Prostate gland (tissue), 2 donors: ENCODE results near the gene TOB2. TPM values are rescaled to one million over a fixed set of nuclear protein-coding genes. Genes with fewer than 3 reads are reported as not detected.

Experiments
- total RNA-seq, 2 donors: library from RNA; depleted of rRNA; stranded (reverse); fragments of >200 nt; gene quantifications; one replicate each; pipeline ENCODE4 v1.1.0, GENCODE V29; 2016

The TOB2 gene
- total RNA-seq, 2 donors from 2014 or later = 56.7 to 80.8 TPM

Other genes starting within 250 kb of the TOB2 start
- 10 to 100 TPM; 25.4 to 37.7 TPM for gene L3MBTL2, start 241.5 kb downstream of the TOB2 start, total RNA-seq
- gene CHADL, start 205.9 kb downstream of the TOB2 start, total RNA-seq = 10 to 100 TPM in 1 of 2 donors, 1 to 10 TPM in 1; 8.2 to 19.0 TPM
- 100 to 1,000 TPM in 1 of 2 donors, 10 to 100 TPM in 1; 47.8 to 127 TPM for gene RANGAP1, start 160.6 kb downstream of the TOB2 start, total RNA-seq
- gene ZC3H7B, start 145.3 kb downstream of the TOB2 start, total RNA-seq = 10 to 100 TPM; 56.7 to 79.1 TPM
- 10 to 100 TPM; 26.2 to 51.7 TPM for gene TEF, start 64.9 kb downstream of the TOB2 start, total RNA-seq
- 10 to 100 TPM; 35.8 to 40.2 TPM for gene PHF5A, start 21.9 kb upstream of the TOB2 start, total RNA-seq
- gene ACO2, start 22.3 kb upstream of the TOB2 start, total RNA-seq = 100 to 1,000 TPM; 100 to 177 TPM
- 10 to 100 TPM; 27.8 to 29.1 TPM for gene POLR3H, start 97.7 kb upstream of the TOB2 start, total RNA-seq
- gene CSDC2, start 114.2 kb upstream of the TOB2 start, total RNA-seq = 10 to 100 TPM in 1 of 2 donors, 1 to 10 TPM in 1; 7.2 to 93.6 TPM
- gene PMM1, start 143.0 kb upstream of the TOB2 start, total RNA-seq = 10 to 100 TPM; 49.0 to 58.6 TPM
- 10 to 100 TPM; 16.0 to 22.9 TPM for gene DESI1, start 174.2 kb upstream of the TOB2 start, total RNA-seq
- 100 to 1,000 TPM; 247 to 254 TPM for gene XRCC6, start 174.5 kb upstream of the TOB2 start, total RNA-seq
- 100 to 1,000 TPM; 150 to 161 TPM for gene SNU13, start 242.1 kb upstream of the TOB2 start, total RNA-seq